Smooth muscle cell (in vitro differentiated cells): ENCODE measurements around the gene EDEM3. TPM values are rescaled to one million over a fixed set of nuclear protein-coding genes. Genes with fewer than 3 reads are reported as not detected.

ENCODE experiments used
- DNase-seq: peaks from one replicate; lab custom pipeline; 2025; ENCODE audit not compliant: unreplicated experiment; lab: John Stamatoyannopoulos, UW
- H2AFZ ChIP-seq: fragments of 200-600 bp; sonication (generic); 2 replicates; pipeline ENCODE4 v1.6.0; 2016; ENCODE audit warnings: antibody characterized with exemption, low read depth, mild to moderate bottlenecking
- H3F3A ChIP-seq: fragments of 200-600 bp; sonication (generic); 2 replicates; pipeline ENCODE4 v1.6.0; 2017; ENCODE audit warnings: antibody characterized with exemption, low read depth
- H3K27ac ChIP-seq: fragments of 200-600 bp; sonication (generic); 2 replicates; pipeline ENCODE4 v1.5.1; 2016; ENCODE audit warnings: low read depth, mild to moderate bottlenecking
- H3K27me3 ChIP-seq: fragments of 200-600 bp; sonication (generic); 2 replicates; pipeline ENCODE4 v1.6.1; 2016; ENCODE audit warnings: low read depth, mild to moderate bottlenecking
- H3K36me3 ChIP-seq: fragments of 200-600 bp; sonication (generic); 2 replicates; pipeline ENCODE4 v1.5.1; 2016; ENCODE audit warnings: low read depth
- H3K4me1 ChIP-seq: fragments of 200-600 bp; sonication (generic); 2 replicates; pipeline ENCODE4 v1.5.1; 2016; ENCODE audit warnings: low read depth
- H3K4me2 ChIP-seq: fragments of 200-600 bp; sonication (generic); 2 replicates; pipeline ENCODE4 v1.6.0; 2016; ENCODE audit warnings: mild to moderate bottlenecking
- H3K4me3 ChIP-seq: fragments of 200-600 bp; sonication (generic); 2 replicates; pipeline ENCODE4 v1.5.1; 2016; ENCODE audit warnings: mild to moderate bottlenecking
- H3K79me2 ChIP-seq: fragments of 200-600 bp; sonication (generic); 2 replicates; pipeline ENCODE4 v1.6.0; 2016; ENCODE audit warnings: low read depth, mild to moderate bottlenecking
- H3K9ac ChIP-seq: fragments of 200-600 bp; sonication (generic); 2 replicates; pipeline ENCODE4 v1.6.0; 2016; ENCODE audit warnings: low read depth
- H3K9me3 ChIP-seq: fragments of 200-600 bp; sonication (generic); replicated peaks from 2 replicates; pipeline ENCODE4 v1.5.1; 2016; ENCODE audit warnings: low read depth
- H4K20me1 ChIP-seq: fragments of 200-600 bp; sonication (generic); 2 replicates; pipeline ENCODE4 v1.6.0; 2016; ENCODE audit warnings: low read depth
- CTCF ChIP-seq: fragments of 200-600 bp; sonication (generic); IDR thresholded peaks from 2 replicates; pipeline ENCODE4 v1.5.1; 2017; ENCODE audit warnings: borderline replicate concordance, mild to moderate bottlenecking, antibody characterized with exemption; ENCODE audit not compliant: insufficient read depth, poor library complexity, severe bottlenecking
- WGBS: methylation state at CpG from one replicate; pipeline ENCODE4 v1.1.7; 2016; ENCODE audit warnings: low lambda C conversion rate; 5-methylcytosine and 5-hydroxymethylcytosine counted together
- polyA plus RNA-seq: library from polyadenylated mRNA; unstranded; fragments of >200 nt; fragmentation: Nextera tagmentation; extraction: Ambion mirVana; gene quantifications from 2 replicates; pipeline ENCODE4 v1.2.1, GENCODE V29; 2016
- total RNA-seq: library from RNA; depleted of rRNA; stranded (reverse); fragments of >200 nt; gene quantifications from 2 replicates; pipeline ENCODE4 v1.2.3, GENCODE V29; 2014

The EDEM3 gene
- total and polyA plus RNA-seq, 2 experiments from 2014 or later: 12.9 to 44.3 TPM

DNA sequence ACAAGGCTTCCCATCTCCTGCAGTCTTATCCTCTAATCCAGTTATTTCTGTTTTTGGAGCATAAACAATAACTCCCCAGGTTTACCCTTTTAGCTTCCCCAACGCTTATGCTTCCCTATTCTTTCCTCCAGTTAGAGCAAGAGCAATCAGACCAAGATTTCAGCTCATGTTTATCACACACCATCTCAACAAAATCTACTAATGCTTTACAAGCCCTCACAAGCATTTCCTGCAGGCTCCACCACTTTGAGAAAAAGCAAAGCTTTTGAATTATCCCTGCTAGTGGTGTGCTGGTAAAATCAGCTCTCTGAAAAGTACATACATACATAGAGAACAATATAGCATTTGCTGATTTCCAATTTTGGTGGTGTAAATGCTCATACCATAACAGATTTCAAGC, 92.9 kb downstream of the EDEM3 start:
- H3K27ac ChIP-seq: no peak overlapping the region
- no peaks in the 10 kb centered on the region for H3K36me3 ChIP-seq
- WGBS: 0% methylated on average over 1 of the region's 1 CpG
- no peaks in the 10 kb centered on the region for H3K9me3 ChIP-seq
- H3F3A ChIP-seq: no peaks in the 10 kb centered on the region
- H3K27me3 ChIP-seq: no peaks in the 10 kb centered on the region
- no peak overlapping the region for H3K4me3 ChIP-seq
- H3K79me2 ChIP-seq: no peaks in the 10 kb centered on the region
- H4K20me1 ChIP-seq: no peaks in the 10 kb centered on the region
- no peak overlapping the region for H3K4me2 ChIP-seq
- TF ChIP-seq CTCF: no peak
- no peak for DNase-seq
- no peak overlapping the region for H3K9ac ChIP-seq
- H3K4me1 ChIP-seq: peaks cover 30% of the 10 kb centered on the region
- H2AFZ ChIP-seq: no peak overlapping the region

- WGBS: 98% methylated on average over 2 of the region's 2 CpGs
- no peak for DNase-seq
- TF ChIP-seq CTCF: no peak
- Histone ChIP-seq H3K4me2 (no peak overlapping the region), H3K4me3 (no peak overlapping the region), H4K20me1 (no peaks in the 10 kb centered on the region), H3K9me3 (no peaks in the 10 kb centered on the region), H2AFZ (no peak overlapping the region), H3K36me3 (no peaks in the 10 kb centered on the region), H3K27ac (no peak overlapping the region), H3K4me1 (peaks cover 36% of the 10 kb centered on the region), H3K27me3 (no peaks in the 10 kb centered on the region), H3K9ac (no peak overlapping the region), H3F3A (no peaks in the 10 kb centered on the region), H3K79me2 (no peaks in the 10 kb centered on the region)
Observed at GRCh38 chr1:184660462-184661191, 94.0 kb downstream of the EDEM3 start.

- Histone ChIP-seq H3K9ac (no peak overlapping the region), H3K4me1 (peaks cover 26% of the 10 kb centered on the region), H3K4me3 (no peak overlapping the region), H3K27ac (no peak overlapping the region), H4K20me1 (no peaks in the 10 kb centered on the region), H2AFZ (no peak overlapping the region), H3F3A (no peaks in the 10 kb centered on the region), H3K9me3 (no peaks in the 10 kb centered on the region), H3K36me3 (no peaks in the 10 kb centered on the region), H3K4me2 (no peak overlapping the region), H3K79me2 (no peaks in the 10 kb centered on the region), H3K27me3 (no peaks in the 10 kb centered on the region)
- no peak for TF ChIP-seq CTCF
- no peak for DNase-seq
- WGBS: 95% methylated on average over 2 of the region's 2 CpGs
Observed at GRCh38 chr1:184658055-184658454, 96.6 kb downstream of the EDEM3 start.

DNA sequence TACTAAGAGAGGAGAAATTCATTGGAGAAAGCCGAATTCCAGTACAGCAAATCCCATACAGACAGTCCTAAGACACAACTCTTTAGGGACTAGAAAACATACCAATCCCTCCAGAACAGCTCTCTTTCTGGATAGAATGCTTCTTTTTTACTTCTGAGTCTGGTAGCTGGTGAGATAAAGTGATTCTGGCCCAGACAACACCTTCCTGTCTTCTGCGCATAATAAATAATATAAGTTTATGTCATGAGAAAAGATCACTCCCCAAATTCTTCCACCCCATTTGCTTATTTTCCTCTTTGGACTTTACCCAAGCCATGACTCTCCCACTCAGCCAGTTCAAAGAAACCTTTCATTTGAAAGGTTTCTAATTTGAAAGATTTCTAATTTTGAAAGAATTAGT, 98.4 kb downstream of the EDEM3 start:
- no peak overlapping the region for H3K4me2 ChIP-seq
- no peak overlapping the region for H2AFZ ChIP-seq
- no peak overlapping the region for H3K4me3 ChIP-seq
- H3F3A ChIP-seq: no peaks in the 10 kb centered on the region
- no peak for DNase-seq
- H3K36me3 ChIP-seq: no peaks in the 10 kb centered on the region
- H3K27ac ChIP-seq: no peak overlapping the region
- no peaks in the 10 kb centered on the region for H3K79me2 ChIP-seq
- no peaks in the 10 kb centered on the region for H3K27me3 ChIP-seq
- H4K20me1 ChIP-seq: no peaks in the 10 kb centered on the region
- TF ChIP-seq CTCF: no peak
- 98% methylated on average over 2 of the region's 2 CpGs for WGBS
- peaks cover 12% of the 10 kb centered on the region for H3K4me1 ChIP-seq
- no peak overlapping the region for H3K9ac ChIP-seq
- H3K9me3 ChIP-seq: no peaks in the 10 kb centered on the region
